SH-SY5Y (cell line): Measurements from ENCODE around the gene HPCAL1.

Source experiments
- GATA2 ChIP-seq: IDR thresholded peaks from 2 replicates; pipeline ENCODE4 v1.6.1; 2011; ENCODE audit warnings: mild to moderate bottlenecking, low read depth, low read length
- GATA3 ChIP-seq: IDR thresholded peaks from 2 replicates; pipeline ENCODE4 v1.6.1; 2011; ENCODE audit warnings: low read depth, mild to moderate bottlenecking, low read length, moderate library complexity

HPCAL1 gene

DNA sequence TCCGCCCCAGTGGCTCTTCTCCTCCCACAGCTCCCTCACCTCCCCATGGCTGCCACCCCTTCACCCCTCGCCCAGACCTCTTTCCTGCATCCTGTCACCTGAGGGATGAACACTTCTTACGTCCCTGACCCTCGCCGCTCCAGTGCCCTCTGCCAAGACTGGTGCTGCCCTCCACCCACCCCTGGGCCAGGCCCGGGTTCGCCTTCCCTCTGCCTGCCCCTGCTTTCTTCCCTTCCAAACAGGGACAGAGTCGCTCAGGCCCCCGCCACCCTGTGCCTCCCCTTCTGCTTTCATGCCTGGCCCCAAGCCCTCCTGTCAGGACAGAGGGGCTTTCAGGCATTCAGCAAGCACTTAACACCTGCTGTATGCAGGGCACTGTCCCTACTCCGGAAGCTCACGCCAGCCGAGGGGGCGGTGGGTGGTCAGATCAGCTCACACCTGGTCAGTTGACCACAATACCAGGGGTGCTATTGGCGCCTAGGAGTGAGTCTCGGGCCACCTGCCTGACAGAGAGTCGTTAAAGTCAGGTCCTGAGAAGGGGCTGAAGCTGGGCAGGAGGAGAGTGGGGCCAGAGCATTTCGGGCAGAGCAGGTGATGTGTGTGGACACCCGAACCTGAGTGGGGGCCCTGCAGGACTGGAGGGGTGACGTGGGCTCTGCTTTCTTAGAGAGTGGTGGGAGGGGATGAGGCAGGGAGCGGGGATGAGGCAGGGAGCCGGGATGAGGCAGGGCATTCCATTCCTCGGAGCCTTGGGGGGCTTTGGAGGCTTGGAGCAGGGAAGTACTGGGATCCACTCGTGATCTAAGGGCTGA is 26.0 kb upstream of the HPCAL1 start:
- TF ChIP-seq GATA3 (no peak), GATA2 (no peak)

DNA sequence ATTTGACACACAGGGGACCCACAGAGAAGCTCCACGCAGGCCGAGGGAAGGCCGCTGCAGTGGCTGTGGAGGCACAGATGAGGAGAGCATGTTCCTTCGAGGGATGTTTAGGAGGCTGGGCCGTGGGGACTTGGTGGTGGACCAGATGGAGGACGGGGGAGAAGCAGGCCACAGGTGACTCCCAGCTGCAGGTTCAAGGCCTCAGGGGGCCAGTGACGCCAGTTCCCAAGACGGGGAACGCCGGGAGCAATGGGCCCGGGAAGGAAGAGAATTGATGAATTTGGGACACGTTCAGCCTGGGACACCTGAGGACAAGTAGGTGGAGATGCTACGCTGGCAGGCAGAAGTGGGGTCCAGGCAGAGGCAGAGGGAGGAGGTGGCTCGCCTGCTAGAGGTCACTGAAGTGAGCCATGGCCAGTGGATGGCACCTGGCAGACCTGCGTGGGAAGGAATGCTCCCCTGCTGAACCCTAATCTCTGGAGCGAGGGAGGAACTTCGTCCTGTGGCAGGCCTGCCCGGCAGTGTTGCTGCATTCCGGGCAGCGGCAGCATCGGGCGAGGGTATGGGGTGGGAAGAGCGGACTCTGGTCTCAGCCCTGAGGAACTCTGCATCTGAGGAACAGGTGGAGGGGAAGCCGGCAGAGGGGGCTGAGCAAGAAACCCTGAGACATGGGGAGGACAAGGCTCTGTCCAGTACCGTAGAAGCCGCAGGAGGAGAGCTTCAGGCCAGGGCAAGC is 25.2 kb upstream of the HPCAL1 start:
- TF ChIP-seq GATA2 (no peak), GATA3 (no peak)

DNA sequence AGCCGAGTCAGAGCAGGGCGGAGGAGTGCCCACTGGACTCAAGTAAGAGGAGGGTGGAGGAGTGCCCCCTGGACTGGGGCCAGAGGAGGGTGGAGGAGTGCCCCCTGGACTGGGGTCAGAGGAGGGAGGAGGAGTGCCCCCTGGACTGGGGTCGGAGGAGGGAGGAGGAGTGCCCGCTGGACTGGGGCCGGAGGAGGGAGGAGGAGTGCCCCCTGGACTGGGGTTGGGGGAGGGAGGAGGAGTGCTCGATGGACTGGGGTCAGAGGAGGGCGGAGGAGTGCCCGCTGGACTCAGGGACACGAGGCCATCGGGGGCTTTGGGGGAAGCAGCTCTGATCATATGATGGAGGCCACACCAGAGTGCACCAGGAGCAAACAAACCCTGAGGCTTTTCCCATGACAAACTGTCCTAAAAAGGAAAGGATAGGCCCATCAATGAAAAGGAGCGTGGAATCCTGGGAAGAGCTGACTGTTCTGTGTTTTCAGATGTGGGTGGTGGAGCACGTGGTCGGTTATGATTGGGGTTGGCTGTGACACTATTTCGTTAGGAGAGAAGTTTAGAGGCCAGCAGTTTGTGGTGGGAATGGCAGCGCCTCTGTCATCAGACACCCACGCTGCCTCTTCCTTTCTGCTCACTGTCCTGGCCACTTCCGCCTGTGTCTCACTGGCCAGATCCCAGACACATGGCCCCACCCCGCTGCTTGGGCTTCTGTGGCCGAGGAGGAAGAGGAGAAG is 24.5 kb upstream of the HPCAL1 start:
- TF ChIP-seq GATA3: no peak
- no peak for TF ChIP-seq GATA2

DNA sequence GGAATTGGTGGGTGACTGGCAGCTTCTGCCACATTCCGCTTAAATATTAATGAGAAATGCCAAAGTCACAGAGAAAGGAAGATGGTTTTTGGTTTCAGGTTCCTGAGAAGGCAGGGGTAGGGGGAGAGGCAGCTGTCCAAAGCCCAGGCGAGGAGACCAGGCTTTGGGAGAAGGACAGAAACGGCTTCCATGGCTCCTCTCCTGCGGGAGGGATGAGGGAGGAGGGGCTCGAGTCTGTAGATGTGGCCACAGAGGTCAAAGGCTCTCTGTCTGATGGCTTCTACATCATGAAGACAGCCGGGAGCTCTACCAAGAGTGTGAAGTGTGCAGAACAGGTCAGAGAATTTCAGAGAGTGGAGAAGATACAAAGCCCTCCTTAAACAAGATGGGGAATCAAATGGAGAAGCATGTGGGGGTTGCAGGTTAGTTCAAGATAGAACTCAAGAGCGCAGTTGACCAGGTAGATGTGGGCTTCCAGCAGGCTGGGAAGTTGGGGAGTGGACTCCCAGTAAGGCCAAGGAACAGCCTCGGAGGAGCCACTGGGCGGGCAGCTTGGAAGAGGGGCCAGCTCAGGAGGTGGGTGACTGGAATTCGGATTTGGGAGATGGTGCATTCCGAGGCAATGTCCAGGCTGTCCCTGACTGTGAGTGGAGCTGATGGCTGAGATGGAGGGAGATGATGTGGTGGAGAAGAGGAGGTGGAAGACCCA is 23.8 kb upstream of the HPCAL1 start:
- TF ChIP-seq GATA2 (no peak), GATA3 (no peak)

DNA sequence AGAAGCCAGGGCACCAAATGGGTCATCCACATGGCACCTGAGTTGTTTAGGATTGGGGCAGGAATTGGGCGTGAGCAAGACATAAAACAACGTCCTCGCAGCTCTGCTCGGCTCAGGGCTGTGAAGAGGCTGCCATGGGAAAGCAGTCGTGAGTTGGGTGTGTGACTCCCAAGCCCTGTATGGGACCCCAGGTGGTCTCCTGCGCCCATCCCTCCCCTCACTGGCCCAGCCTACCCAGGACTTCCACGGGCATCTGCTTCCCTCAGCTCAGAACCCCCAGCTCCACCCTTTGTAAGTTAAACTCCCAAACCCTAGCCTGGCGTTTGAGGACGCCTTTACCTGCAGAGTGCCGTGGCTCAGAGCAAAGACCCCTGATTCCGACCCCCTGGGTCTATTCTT is 23.2 kb upstream of the HPCAL1 start:
- TF ChIP-seq GATA3: no peak
- no peak for TF ChIP-seq GATA2

DNA sequence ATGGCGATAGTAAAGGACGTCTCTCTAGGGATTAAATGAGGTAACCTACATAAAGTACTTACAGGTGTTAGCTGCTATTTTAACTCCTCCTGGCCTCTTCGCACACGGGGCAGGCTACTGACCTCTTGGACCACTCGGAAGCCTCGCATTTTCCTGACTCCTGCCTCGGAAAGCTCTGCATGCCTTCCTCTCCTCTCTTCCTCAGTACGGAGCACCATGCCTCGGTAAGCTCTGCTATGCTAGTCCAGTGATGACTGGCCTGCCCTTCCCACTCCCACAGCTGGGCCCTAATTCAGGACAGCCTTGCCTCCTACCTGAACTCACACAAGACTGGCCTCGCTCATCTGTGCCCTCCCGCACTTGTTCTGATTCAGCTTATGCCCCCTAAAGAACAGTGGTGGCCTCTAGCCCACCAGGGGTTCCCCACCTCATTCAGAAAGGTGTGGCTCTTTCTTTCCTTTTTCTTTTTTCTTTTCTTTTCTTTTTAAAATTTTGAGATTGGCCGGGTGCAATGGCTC is 22.7 kb upstream of the HPCAL1 start:
- no peak for TF ChIP-seq GATA3
- TF ChIP-seq GATA2: no peak

DNA sequence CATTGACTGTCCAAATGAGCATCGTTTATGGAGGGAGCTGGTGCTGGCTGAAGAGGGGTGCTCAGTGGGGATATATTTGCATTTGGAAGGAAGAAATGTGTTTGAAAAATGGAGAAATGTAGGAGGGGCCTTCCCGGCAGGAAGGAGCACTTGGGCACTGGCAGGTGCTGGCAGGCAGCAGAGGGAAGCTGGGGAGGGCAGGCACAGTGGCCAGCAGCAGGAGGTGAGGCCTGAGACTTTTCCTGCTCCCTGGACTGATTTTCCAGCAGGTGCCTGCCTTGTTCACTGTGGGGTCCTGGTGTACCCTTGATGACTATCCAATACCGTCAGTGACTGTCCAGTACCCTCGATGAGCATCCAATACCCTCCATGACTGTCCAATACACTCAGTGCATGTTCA is 20.8 kb upstream of the HPCAL1 start:
- TF ChIP-seq GATA2 (no peak), GATA3 (no peak)

DNA sequence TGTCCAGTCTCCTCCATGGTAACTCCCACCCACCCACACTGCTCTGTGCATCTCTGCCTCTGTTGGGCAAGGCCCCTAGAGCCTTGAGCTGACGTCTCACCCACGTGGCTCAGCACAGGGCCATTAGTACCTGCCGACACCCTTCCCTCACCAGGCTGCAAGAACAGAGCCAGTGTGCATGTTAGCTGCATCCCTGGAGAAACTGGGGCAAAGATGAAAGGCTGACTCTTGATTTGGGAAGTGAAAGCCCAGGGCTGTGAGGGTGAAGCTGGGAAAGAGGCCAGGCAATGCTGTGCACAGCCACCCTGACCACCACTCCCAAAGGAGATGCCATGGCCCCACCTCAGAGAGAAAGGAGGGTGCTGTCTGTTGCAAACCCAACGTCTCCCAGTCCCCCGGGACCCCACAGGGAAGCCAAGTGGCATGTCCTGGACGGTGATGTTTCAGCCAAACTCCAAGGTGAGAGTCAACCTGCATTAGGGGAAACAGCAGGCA is 20.0 kb upstream of the HPCAL1 start:
- TF ChIP-seq GATA3 (no peak), GATA2 (no peak)

DNA sequence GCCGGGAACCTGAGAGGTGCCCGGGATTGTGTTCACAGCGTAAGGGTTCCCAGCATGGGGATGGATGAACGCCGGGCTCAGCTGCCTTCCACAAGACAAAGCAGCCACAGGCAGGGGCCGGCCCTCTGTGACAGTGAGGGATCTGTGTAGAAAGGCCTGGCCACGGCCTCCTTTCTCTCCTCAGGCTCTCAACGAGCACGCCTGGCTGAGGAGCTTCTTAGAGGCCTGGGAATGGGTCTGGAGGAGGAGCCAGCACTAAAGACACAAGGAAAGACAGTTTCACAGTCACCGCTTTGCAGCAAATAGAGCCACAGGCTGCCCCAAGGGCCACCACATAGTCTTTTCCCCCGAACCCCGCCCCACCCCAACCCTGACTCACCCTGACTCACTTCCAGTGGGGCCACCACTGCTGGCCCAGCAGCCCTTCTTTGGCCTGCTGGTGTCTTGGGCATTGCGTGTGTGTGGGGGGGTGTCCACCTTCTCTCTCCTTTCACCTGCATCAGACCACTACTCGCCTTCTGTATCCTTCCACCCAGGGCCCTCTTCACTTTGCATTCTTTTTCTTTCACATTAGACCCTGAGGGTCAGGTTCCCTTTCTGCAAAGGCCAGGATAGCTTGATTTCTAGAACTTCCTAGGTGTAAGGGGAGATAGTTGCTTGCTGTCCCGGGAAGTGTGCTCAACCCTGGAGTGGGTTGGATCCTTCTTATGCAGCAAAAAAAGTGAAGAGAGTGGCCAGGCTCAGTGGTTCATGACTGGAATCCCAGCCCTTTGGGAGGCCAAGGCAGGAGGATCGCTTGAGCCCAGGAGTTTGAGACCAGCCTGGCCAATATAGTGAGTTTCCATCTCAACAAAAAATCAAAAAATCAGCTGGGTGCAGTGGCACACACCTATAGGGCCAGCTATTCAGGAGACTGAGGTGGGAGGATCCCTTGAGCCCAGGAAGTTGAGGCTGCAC is 19.3 kb upstream of the HPCAL1 start:
- TF ChIP-seq GATA2: no peak
- TF ChIP-seq GATA3: no peak

DNA sequence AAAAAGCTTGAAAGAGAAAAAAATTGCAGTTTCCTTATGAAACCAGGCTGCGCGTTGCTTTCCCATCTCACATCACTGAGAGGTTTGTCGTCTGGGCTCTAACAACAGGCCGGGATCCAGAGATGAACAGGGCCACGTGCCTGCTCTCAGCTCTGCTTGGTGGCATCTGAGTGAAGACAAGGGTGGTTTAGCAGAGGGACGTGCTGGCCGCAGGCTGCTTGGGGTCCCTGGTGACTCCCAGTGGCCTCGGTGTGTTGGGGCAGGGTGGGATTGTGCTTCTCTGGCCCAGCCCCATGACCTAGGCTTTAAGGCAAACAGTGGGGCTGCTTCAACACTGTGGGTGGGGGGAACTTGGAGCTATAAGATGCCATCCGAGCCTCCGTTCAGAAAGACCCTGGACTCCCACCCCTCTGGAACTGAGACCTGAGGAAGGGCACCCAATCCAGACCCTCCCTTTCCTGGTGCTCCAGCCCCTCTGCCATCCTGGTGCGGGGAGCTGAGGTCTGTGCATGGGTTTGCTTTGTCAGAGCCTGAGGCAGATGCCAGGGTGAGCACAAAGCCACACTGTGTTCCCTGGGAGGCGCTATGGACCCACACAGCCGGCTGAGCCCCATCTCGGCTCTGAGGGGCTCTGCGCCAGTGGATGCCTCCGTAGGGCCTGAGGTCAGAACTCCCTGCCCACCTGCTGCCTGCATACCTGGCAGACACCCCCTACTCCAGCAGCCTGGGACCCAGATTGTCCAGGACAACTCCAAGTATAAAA is 18.4 kb upstream of the HPCAL1 start:
- TF ChIP-seq GATA2: no peak
- no peak for TF ChIP-seq GATA3

DNA sequence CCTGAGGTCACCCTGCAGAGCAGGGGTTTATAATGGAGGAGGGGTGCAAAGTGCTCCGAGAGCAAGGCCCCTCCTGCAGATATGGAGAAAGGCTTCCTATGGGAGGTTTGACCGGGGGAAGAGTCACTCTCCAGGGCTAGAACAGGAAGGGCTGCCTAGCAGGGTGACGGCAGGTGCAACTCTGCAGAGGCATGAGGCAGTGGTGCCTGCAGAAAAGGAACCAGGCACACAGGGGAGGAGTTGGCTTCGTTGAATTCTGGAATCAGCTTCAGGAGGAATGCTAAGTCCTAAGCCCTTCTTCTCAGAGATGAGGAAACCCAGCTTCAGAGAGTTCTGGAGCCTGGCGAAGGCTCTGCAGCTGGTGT is 17.5 kb upstream of the HPCAL1 start:
- TF ChIP-seq GATA2: no peak
- TF ChIP-seq GATA3: no peak
